AG09309 (cell line): ENCODE data around the gene MYO10.

Experiments used
- DNase-seq: peaks from one replicate; pipeline ENCODE4 v3.0.0-alpha.2; 2010; ENCODE audit warnings: low read depth
- H3K4me3 ChIP-seq: 2 replicates; pipeline ENCODE4 v1.5.1; 2011; ENCODE audit warnings: mild to moderate bottlenecking, low read depth, low read length, moderate library complexity; ENCODE audit not compliant: control insufficient read depth
- TF ChIP-seq, protein P1 (sequence below): IDR thresholded peaks from 2 replicates; pipeline ENCODE4 v1.5.1; 2011; ENCODE audit warnings: mild to moderate bottlenecking, low read depth, low read length, inconsistent platforms; ENCODE audit not compliant: insufficient read depth, control insufficient read depth; ENCODE audit errors: missing control alignments

MYO10 gene

GRCh38 chr5:16869821-16870796, 66.0 kb downstream of the MYO10 start:
- no peak overlapping the region for H3K4me3 ChIP-seq
- DNase-seq, result no peak
- TF ChIP-seq, protein P1, sequence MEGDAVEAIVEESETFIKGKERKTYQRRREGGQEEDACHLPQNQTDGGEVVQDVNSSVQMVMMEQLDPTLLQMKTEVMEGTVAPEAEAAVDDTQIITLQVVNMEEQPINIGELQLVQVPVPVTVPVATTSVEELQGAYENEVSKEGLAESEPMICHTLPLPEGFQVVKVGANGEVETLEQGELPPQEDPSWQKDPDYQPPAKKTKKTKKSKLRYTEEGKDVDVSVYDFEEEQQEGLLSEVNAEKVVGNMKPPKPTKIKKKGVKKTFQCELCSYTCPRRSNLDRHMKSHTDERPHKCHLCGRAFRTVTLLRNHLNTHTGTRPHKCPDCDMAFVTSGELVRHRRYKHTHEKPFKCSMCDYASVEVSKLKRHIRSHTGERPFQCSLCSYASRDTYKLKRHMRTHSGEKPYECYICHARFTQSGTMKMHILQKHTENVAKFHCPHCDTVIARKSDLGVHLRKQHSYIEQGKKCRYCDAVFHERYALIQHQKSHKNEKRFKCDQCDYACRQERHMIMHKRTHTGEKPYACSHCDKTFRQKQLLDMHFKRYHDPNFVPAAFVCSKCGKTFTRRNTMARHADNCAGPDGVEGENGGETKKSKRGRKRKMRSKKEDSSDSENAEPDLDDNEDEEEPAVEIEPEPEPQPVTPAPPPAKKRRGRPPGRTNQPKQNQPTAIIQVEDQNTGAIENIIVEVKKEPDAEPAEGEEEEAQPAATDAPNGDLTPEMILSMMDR, result no peak

GRCh38 chr5:16867577-16867953, 68.5 kb downstream of the MYO10 start:
- TF ChIP-seq, protein P1, result no peak
- DNase-seq, result no peak
- H3K4me3 ChIP-seq, result no peak overlapping the region

DNA sequence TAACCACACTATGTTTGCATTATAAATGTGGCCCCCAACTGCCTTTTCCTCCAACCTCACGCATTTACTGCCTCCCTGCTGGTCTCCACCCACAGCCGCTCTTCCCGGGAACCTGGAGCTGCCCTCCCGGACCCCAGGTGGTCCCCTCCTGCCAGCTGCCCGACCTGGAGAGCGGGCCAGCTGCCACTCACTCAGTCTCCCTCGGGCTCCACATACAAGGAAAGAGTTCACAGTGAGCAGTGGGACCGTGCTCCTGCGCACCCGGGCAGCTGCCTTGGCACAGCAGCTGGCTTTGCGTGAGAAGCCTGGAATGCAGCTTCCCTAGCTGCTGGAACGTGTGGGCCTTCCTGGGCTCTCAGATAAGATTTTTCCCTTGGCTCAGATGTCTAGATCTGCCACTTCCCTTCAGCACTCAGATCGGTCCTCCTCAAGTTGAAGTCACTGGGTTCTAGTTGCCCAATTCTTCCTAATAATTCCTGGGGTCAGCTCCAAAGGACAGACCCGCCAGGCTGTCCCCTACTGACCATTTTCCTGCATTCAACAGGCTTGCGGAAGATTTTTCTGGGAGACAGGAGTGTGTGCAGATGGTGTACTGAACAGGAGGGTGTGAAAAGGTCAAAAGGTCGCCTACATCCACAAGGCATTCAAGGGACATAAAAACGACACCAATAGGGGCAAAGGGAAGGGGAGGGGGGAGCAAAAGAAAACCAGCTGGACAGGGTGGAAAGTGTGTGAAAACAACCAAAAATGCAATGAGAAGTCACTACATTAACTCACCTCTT, 69.1 kb downstream of the MYO10 start:
- no peak overlapping the region for H3K4me3 ChIP-seq
- no peak for DNase-seq
- TF ChIP-seq, protein P1, result no peak

DNA sequence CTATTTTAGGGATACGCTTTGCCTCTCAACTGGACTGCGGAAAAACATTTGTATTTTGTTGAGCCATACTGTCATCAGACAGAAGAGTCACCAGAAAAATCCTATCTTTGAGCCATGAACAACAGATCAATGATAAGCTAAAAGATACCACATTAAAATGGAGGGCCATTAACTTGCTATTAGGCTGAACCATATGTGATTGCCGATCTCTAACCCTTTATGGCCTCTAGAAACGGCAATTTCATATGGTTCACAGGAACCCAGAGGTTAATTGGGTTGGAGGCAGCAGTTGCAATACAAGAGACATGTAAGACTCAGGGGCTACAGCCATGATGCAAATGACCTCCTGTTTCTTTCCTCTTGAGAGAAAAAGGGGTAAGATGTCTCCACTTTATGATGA, 69.8 kb downstream of the MYO10 start:
- no peak for DNase-seq
- TF ChIP-seq, protein P1, result no peak
- H3K4me3 ChIP-seq, result no peak overlapping the region

DNA sequence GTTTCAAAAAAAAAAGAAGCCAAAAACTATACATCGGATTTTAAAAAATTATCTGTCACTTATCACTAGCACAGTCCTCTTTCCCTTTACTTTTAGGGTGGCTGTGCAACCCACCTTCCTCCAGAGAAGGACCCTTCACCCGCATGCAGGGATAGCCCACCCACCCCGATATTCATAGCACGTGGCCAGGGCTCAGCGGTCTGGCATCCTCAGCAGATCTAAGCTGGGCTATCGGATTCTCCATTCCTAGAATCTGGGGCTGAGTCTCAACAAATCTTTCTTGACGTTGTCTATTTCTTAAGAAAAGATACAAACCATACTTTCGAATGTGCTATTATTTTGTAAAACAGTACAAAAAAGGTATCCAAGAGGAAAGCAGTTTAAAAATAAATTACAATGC, 70.9 kb downstream of the MYO10 start:
- TF ChIP-seq, protein P1, result no peak
- H3K4me3 ChIP-seq, result no peak overlapping the region
- no peak for DNase-seq

DNA sequence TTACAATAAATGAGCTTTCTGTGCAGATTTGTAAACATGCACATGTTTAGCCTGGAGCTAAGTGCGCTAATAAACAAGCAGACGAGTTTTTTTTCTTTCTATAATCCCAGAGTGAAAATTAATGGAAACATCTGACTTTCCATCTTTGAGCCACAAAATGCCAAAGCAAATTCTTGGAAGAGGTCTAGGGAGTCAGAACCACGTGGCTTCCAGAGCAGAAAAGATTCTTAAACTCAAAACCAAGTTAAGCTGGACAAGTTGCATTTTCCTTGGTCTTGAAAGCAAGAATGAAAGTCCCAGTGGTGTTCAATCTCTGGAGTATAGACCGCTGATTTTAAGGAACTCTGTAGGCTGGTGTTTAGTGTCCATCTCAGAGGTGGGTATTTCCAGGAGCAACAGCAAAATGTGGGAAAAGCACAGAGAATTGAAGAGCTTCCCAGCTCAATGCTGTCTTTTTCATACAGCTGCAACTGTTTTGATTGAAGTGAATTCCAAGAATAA, 71.4 kb downstream of the MYO10 start:
- DNase-seq, result no peak
- TF ChIP-seq, protein P1, result no peak
- H3K4me3 ChIP-seq, result no peak overlapping the region
